Liver (tissue), 9 donors: ENCODE results near the gene ZNF415. TPM values are rescaled to one million over a fixed set of nuclear protein-coding genes. Genes with fewer than 3 reads are reported as not detected.

Experiments used
- DNase-seq: peaks from one replicate; pipeline ENCODE4 v3.0.0-alpha.2; 2017; ENCODE audit warnings: low spot score
- H3K27ac ChIP-seq, 2 donors: one replicate each; pipeline ENCODE4 v1.7.0; 2013; ENCODE audit warnings: inconsistent platforms in 2 of 2, low read length in 2 of 2, control low read depth in 1 of 2, low read depth in 1 of 2, mild to moderate bottlenecking in 1 of 2
- H3K27me3 ChIP-seq, 4 donors: one replicate each; pipeline versions ENCODE4 v1.6.1 to v1.7.0; 2013; ENCODE audit warnings: low read length in 3 of 4, inconsistent platforms in 1 of 4, mild to moderate bottlenecking in 1 of 4, moderate library complexity in 1 of 4; ENCODE audit not compliant: control insufficient read depth in 4 of 4, insufficient read depth in 4 of 4
- H3K36me3 ChIP-seq, 4 donors: one replicate each; pipeline versions ENCODE4 v1.6.1 to v1.7.0; 2013; ENCODE audit warnings: low read length in 3 of 4, mild to moderate bottlenecking in 3 of 4, low read depth in 1 of 4, moderate library complexity in 1 of 4; ENCODE audit not compliant: control insufficient read depth in 4 of 4, insufficient read depth in 3 of 4
- H3K4me1 ChIP-seq, 4 donors: one replicate each; pipeline versions ENCODE4 v1.6.1 to v1.7.0; 2013; ENCODE audit warnings: low read length in 3 of 4, mild to moderate bottlenecking in 3 of 4, moderate library complexity in 1 of 4; ENCODE audit not compliant: control insufficient read depth in 4 of 4, insufficient read depth in 4 of 4
- H3K4me3 ChIP-seq, 3 donors: one replicate each; pipeline versions ENCODE4 v1.6.1 to v1.7.0; 2013; ENCODE audit warnings: low read length in 3 of 3, control low read depth in 1 of 3, low read depth in 1 of 3, mild to moderate bottlenecking in 1 of 3
- H3K9ac ChIP-seq, 2 donors: one replicate each; pipeline ENCODE4 v1.7.0; 2013; ENCODE audit warnings: low read length in 2 of 2, mild to moderate bottlenecking in 2 of 2, moderate library complexity in 2 of 2, control low read depth in 1 of 2, low read depth in 1 of 2
- H3K9me3 ChIP-seq, 4 donors: one replicate each; pipeline versions ENCODE4 v1.6.1 to v1.7.0; 2013; ENCODE audit warnings: low read length in 3 of 4; ENCODE audit not compliant: control insufficient read depth in 4 of 4
- ATF3 ChIP-seq: IDR thresholded peaks from 2 replicates; pipeline ENCODE4 v1.6.1; 2016; ENCODE audit warnings: antibody characterized with exemption
- EGR1 ChIP-seq, 2 donors: IDR thresholded peaks; 2 replicates each; pipeline ENCODE4 v1.6.1; 2016 to 2018; ENCODE audit warnings: antibody characterized with exemption in 2 of 2, low read depth in 2 of 2
- FOXA1 ChIP-seq: IDR thresholded peaks from 2 replicates; pipeline ENCODE4 v1.6.1; 2016; ENCODE audit warnings: antibody characterized with exemption
- FOXA2 ChIP-seq: IDR thresholded peaks from 2 replicates; pipeline ENCODE4 v1.6.1; 2016; ENCODE audit warnings: antibody characterized with exemption
- GABPA ChIP-seq, 2 donors: IDR thresholded peaks in 1 of 2; conservative IDR thresholded peaks in 1 of 2; 2 replicates each; pipeline ENCODE4 v1.6.1; 2016; ENCODE audit warnings: antibody characterized with exemption in 2 of 2, mild to moderate bottlenecking in 1 of 2, moderate library complexity in 1 of 2
- HNF4A ChIP-seq, 2 donors: conservative IDR thresholded peaks; 2 replicates each; pipeline ENCODE4 v1.6.1; 2016; ENCODE audit warnings: antibody characterized with exemption in 2 of 2, mild to moderate bottlenecking in 2 of 2
- JUND ChIP-seq, 2 donors: IDR thresholded peaks; 2 replicates each; pipeline ENCODE4 v1.6.1; 2016; ENCODE audit warnings: antibody characterized with exemption in 2 of 2
- NR2F2 ChIP-seq: IDR thresholded peaks from 2 replicates; pipeline ENCODE4 v1.6.1; 2016; ENCODE audit warnings: antibody characterized with exemption
- RAD21 ChIP-seq, 2 donors: IDR thresholded peaks; 2 replicates each; pipeline ENCODE4 v1.6.1; 2016; ENCODE audit warnings: antibody characterized with exemption in 2 of 2, mild to moderate bottlenecking in 2 of 2
- RXRA ChIP-seq, 2 donors: IDR thresholded peaks; 2 replicates each; pipeline ENCODE4 v1.6.1; 2017 to 2018; ENCODE audit warnings: antibody characterized with exemption in 2 of 2, mild to moderate bottlenecking in 1 of 2
- SP1 ChIP-seq: IDR thresholded peaks from 2 replicates; pipeline ENCODE4 v1.6.1; 2018; ENCODE audit warnings: antibody characterized with exemption, mild to moderate bottlenecking
- TAF1 ChIP-seq: conservative IDR thresholded peaks from 2 replicates; pipeline ENCODE4 v1.6.1; 2016; ENCODE audit warnings: antibody characterized with exemption, mild to moderate bottlenecking
- YY1 ChIP-seq: IDR thresholded peaks from 2 replicates; pipeline ENCODE4 v1.6.1; 2016; ENCODE audit warnings: antibody characterized with exemption, mild to moderate bottlenecking
- WGBS: extraction: QIAGEN DNeasy Blood & Tissue Kit; methylation state at CpG from one replicate; pipeline ENCODE4 v1.1.7; 2013; 5-methylcytosine and 5-hydroxymethylcytosine counted together
- polyA plus RNA-seq, 2 donors: library from polyadenylated mRNA; stranded (reverse) in 1 of 2; unstranded in 1 of 2; fragments of 200-250 nt in 1 of 2; fragments of >200 nt in 1 of 2; fragmentation: Nextera tagmentation in 1 of 2; extraction: Ambion mirVana in 1 of 2; gene quantifications; one replicate each; pipeline versions ENCODE4 v1.2.1 to v1.2.3, GENCODE V29; 2013 to 2015
- total RNA-seq, 2 donors: library from RNA; depleted of rRNA; stranded (reverse); fragments of >200 nt; gene quantifications; one replicate each; pipeline ENCODE4 v1.2.3, GENCODE V29; 2014
- TF ChIP-seq, protein P1 (sequence below): IDR thresholded peaks from 2 replicates; pipeline ENCODE4 v1.6.1; 2016; ENCODE audit warnings: antibody characterized with exemption, mild to moderate bottlenecking
- TF ChIP-seq, protein P2 (sequence below): IDR thresholded peaks from 2 replicates; pipeline ENCODE4 v1.6.1; 2016; ENCODE audit warnings: antibody characterized with exemption
- TF ChIP-seq, protein P3 (sequence below): fragments of 150-350 bp; IDR thresholded peaks from 2 replicates; pipeline ENCODE4 v1.5.1; 2017; ENCODE audit warnings: improper control_type of control experiment, low read depth, low read length; ENCODE audit not compliant: missing input control
- donor health status: healthy.
- donor health status: healthy.
- donor health status: healthy.
- donor health status: healthy.
- donor health status: healthy.

The ZNF415 gene
- total and polyA plus RNA-seq, 4 donors: 0.65 to 2.4 (median 1.2) TPM

DNA sequence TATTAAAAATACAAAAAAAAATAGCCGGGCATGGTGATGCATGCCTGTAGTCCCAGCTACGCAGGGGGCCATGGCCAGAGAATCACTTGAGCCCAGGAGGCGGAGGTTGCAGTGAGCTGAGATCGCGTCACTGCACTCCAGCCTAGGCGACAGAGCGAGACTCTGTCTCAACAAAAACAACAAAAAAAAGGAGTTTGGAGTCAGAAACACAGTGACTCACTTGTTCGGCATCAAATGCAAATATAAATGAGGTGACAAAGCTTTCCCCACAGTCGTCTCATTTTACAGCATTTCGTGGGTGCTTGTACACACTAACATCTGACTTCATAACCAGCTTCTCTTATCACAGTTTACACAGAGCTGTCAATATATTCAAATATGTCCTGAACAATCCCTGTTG lies 49.5 kb upstream of the ZNF415 start (continued):
- TF ChIP-seq, protein P1, sequence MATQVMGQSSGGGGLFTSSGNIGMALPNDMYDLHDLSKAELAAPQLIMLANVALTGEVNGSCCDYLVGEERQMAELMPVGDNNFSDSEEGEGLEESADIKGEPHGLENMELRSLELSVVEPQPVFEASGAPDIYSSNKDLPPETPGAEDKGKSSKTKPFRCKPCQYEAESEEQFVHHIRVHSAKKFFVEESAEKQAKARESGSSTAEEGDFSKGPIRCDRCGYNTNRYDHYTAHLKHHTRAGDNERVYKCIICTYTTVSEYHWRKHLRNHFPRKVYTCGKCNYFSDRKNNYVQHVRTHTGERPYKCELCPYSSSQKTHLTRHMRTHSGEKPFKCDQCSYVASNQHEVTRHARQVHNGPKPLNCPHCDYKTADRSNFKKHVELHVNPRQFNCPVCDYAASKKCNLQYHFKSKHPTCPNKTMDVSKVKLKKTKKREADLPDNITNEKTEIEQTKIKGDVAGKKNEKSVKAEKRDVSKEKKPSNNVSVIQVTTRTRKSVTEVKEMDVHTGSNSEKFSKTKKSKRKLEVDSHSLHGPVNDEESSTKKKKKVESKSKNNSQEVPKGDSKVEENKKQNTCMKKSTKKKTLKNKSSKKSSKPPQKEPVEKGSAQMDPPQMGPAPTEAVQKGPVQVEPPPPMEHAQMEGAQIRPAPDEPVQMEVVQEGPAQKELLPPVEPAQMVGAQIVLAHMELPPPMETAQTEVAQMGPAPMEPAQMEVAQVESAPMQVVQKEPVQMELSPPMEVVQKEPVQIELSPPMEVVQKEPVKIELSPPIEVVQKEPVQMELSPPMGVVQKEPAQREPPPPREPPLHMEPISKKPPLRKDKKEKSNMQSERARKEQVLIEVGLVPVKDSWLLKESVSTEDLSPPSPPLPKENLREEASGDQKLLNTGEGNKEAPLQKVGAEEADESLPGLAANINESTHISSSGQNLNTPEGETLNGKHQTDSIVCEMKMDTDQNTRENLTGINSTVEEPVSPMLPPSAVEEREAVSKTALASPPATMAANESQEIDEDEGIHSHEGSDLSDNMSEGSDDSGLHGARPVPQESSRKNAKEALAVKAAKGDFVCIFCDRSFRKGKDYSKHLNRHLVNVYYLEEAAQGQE: no peak

DNA sequence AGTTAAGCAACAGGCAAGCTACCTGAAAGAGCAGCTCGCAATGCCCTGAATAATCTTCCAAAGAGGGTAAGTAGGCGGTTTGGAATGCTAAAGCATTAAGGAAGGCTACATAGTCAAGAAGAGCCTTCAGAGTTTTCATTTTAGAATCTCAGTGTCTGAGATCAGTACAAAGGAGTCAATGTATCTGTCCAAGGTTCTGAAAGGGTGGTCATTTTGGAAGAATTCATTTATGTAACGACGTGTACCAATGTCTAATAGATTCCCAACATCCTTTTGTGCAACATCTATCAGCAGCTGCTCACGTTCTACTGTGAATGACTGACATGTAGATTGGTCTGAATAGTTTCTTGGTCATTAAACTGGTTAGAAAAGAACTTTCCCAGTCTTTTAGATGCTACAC lies 45.3 kb upstream of the ZNF415 start:
- TF ChIP-seq SP1 (no peak), HNF4A (conservative IDR thresholded peaks at IDR 0.05) (no peak), FOXA1 (no peak), JUND (IDR thresholded peaks at IDR 0.05) (no peak)
- TF ChIP-seq, protein P2, sequence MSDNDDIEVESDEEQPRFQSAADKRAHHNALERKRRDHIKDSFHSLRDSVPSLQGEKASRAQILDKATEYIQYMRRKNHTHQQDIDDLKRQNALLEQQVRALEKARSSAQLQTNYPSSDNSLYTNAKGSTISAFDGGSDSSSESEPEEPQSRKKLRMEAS: no peak
- TF ChIP-seq, protein P1: peak; percentile 41
- H3K9me3 ChIP-seq: peaks cover 8 to 25% (median 15%) of the 10 kb centered on the region in 4 donors
- 89% methylated on average over 5 of the region's 5 CpGs for WGBS

GRCh38 chr19:53172889-53173288 lies 40.2 kb upstream of the ZNF415 start:
- no peak overlapping the region for H3K4me3 ChIP-seq
- no peak overlapping the region for H3K9ac ChIP-seq
- no peaks in the 10 kb centered on the region for H3K4me1 ChIP-seq
- H3K27ac ChIP-seq: no peak overlapping the region
- H3K36me3 ChIP-seq: no peaks in the 10 kb centered on the region
- no peak for TF ChIP-seq SP1
- no peak for TF ChIP-seq RAD21 (IDR thresholded peaks at IDR 0.05)
- TF ChIP-seq JUND (IDR thresholded peaks at IDR 0.05): no peak
- TF ChIP-seq, protein P3, sequence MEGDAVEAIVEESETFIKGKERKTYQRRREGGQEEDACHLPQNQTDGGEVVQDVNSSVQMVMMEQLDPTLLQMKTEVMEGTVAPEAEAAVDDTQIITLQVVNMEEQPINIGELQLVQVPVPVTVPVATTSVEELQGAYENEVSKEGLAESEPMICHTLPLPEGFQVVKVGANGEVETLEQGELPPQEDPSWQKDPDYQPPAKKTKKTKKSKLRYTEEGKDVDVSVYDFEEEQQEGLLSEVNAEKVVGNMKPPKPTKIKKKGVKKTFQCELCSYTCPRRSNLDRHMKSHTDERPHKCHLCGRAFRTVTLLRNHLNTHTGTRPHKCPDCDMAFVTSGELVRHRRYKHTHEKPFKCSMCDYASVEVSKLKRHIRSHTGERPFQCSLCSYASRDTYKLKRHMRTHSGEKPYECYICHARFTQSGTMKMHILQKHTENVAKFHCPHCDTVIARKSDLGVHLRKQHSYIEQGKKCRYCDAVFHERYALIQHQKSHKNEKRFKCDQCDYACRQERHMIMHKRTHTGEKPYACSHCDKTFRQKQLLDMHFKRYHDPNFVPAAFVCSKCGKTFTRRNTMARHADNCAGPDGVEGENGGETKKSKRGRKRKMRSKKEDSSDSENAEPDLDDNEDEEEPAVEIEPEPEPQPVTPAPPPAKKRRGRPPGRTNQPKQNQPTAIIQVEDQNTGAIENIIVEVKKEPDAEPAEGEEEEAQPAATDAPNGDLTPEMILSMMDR: no peak
- no peak for TF ChIP-seq HNF4A (conservative IDR thresholded peaks at IDR 0.05)
- no peak for TF ChIP-seq RXRA (IDR thresholded peaks at IDR 0.05)
- no peak for TF ChIP-seq ATF3
- no peak for TF ChIP-seq FOXA2
- TF ChIP-seq TAF1: no peak
- no peak for TF ChIP-seq YY1
- TF ChIP-seq NR2F2: no peak
- TF ChIP-seq, protein P1: no peak
- TF ChIP-seq EGR1 (IDR thresholded peaks at IDR 0.05; ENCODE audit: low read depth in 2 of 2): no peak
- no peak for TF ChIP-seq GABPA (IDR thresholded peaks at IDR 0.05 in 1 of 2, conservative IDR thresholded peaks at IDR 0.05 in 1 of 2)
- H3K27me3 ChIP-seq: no peaks in the 10 kb centered on the region
- no peak for DNase-seq
- 45% methylated on average over 4 of the region's 4 CpGs for WGBS
- peaks cover 6 to 24% (median 11%) of the 10 kb centered on the region in 4 donors for H3K9me3 ChIP-seq

More for the DNA sequence above, 45.3 kb upstream of the ZNF415 start:
- Histone ChIP-seq H3K36me3 (peaks cover 0 to 2% (median 0%) of the 10 kb centered on the region in 4 donors), H3K4me3 (no peak overlapping the region), H3K4me1 (no peaks in the 10 kb centered on the region), H3K27me3 (no peaks in the 10 kb centered on the region), H3K27ac (no peak overlapping the region), H3K9ac (no peak overlapping the region)
- no peak for DNase-seq
